Measurements from ENCODE around the gene MAP1B. TPM values are rescaled to one million over a fixed set of nuclear protein-coding genes. Genes with fewer than 3 reads are reported as not detected.

Gene MAP1B
- total RNA-seq, 2 donors from 2014 or later, result 87.9 to 93.3 TPM

- H3K4me3 ChIP-seq (ENCODE audit: low read length), result no peak overlapping the region
- WGBS, 2 experiments (ENCODE audit: insufficient coverage in 1 of 2, insufficient read length in 1 of 2), result 100% methylated on average over 1 of the region's 1 CpG; no CpG with 5 or more reads in 1 of the 2 experiments
- no peak overlapping the region for H3K9ac ChIP-seq (ENCODE audit: extremely low read depth, low read length, poor library complexity, severe bottlenecking)
- H3K36me3 ChIP-seq (ENCODE audit: control insufficient read depth, insufficient read depth, low read length), result peaks cover 72% of the 10 kb centered on the region
- H3K4me3 Mint-ChIP-seq, result no peak overlapping the region
- no peaks in the 10 kb centered on the region for H3K27me3 Mint-ChIP-seq (ENCODE audit: insufficient read depth)
- no peaks in the 10 kb centered on the region for H3K27me3 ChIP-seq (ENCODE audit: control insufficient read depth, insufficient read depth, low read length, poor library complexity, severe bottlenecking)
- H3K27ac ChIP-seq (ENCODE audit: low read depth, low read length), result peak overlapping the region; percentile 45
- H3K4me1 Mint-ChIP-seq, result peaks cover 26% of the 10 kb centered on the region
- DNase-seq, result no peak
- H3K4me1 ChIP-seq (ENCODE audit: control insufficient read depth, insufficient read depth, low read length), result peaks cover 4% of the 10 kb centered on the region
- no peak for TF ChIP-seq CTCF (conservative IDR thresholded peaks at IDR 0.05)
- no peaks in the 10 kb centered on the region for H3K9me3 Mint-ChIP-seq
- no peaks in the 10 kb centered on the region for H3K9me3 ChIP-seq (ENCODE audit: control insufficient read depth, low read length)
- no peak overlapping the region for H3K27ac Mint-ChIP-seq
- peaks cover 21% of the 10 kb centered on the region for H3K36me3 Mint-ChIP-seq (ENCODE audit: low read depth)
These were observed 22.4 kb downstream of the MAP1B start for GRCh38 chr5:72129725-72130124.

GRCh38 chr5:72130351-72130761, 23.1 kb downstream of the MAP1B start:
- no peaks in the 10 kb centered on the region for H3K9me3 ChIP-seq (ENCODE audit: control insufficient read depth, low read length)
- H3K4me3 Mint-ChIP-seq, result no peak overlapping the region
- H3K9ac ChIP-seq (ENCODE audit: extremely low read depth, low read length, poor library complexity, severe bottlenecking), result no peak overlapping the region
- H3K27ac ChIP-seq (ENCODE audit: low read depth, low read length), result no peak overlapping the region
- DNase-seq, result no peak
- H3K27me3 Mint-ChIP-seq (ENCODE audit: insufficient read depth), result no peaks in the 10 kb centered on the region
- H3K27me3 ChIP-seq (ENCODE audit: control insufficient read depth, insufficient read depth, low read length, poor library complexity, severe bottlenecking), result no peaks in the 10 kb centered on the region
- peaks cover 66% of the 10 kb centered on the region for H3K36me3 ChIP-seq (ENCODE audit: control insufficient read depth, insufficient read depth, low read length)
- WGBS, 2 experiments (ENCODE audit: insufficient coverage in 1 of 2, insufficient read length in 1 of 2), result 92% methylated on average over 1 of the region's 2 CpGs; no CpG with 5 or more reads in 1 of the 2 experiments
- peaks cover 21% of the 10 kb centered on the region for H3K36me3 Mint-ChIP-seq (ENCODE audit: low read depth)
- H3K27ac Mint-ChIP-seq, result no peak overlapping the region
- TF ChIP-seq CTCF (conservative IDR thresholded peaks at IDR 0.05), result no peak
- H3K9me3 Mint-ChIP-seq, result no peaks in the 10 kb centered on the region
- H3K4me3 ChIP-seq (ENCODE audit: low read length), result no peak overlapping the region
- peaks cover 21% of the 10 kb centered on the region for H3K4me1 Mint-ChIP-seq
- H3K4me1 ChIP-seq (ENCODE audit: control insufficient read depth, insufficient read depth, low read length), result peaks cover 4% of the 10 kb centered on the region

GRCh38 chr5:72133212-72133990, 26.1 kb downstream of the MAP1B start:
- Histone ChIP-seq H3K4me3 (ENCODE audit: low read length) (no peak overlapping the region), H3K9ac (ENCODE audit: extremely low read depth, low read length, poor library complexity, severe bottlenecking) (no peak overlapping the region), H3K27ac (ENCODE audit: low read depth, low read length) (peak overlapping the region; percentile 84), H3K27me3 (ENCODE audit: control insufficient read depth, insufficient read depth, low read length, poor library complexity, severe bottlenecking) (no peaks in the 10 kb centered on the region), H3K4me1 (ENCODE audit: control insufficient read depth, insufficient read depth, low read length) (peaks cover 4% of the 10 kb centered on the region), H3K36me3 (ENCODE audit: control insufficient read depth, insufficient read depth, low read length) (peaks cover 66% of the 10 kb centered on the region), H3K9me3 (ENCODE audit: control insufficient read depth, low read length) (no peaks in the 10 kb centered on the region)
- WGBS, 2 experiments (ENCODE audit: insufficient coverage in 1 of 2, insufficient read length in 1 of 2), result 89 to 100% methylated on average over 1 to 4 of the region's 4 CpGs
- no peak for DNase-seq
- Mint-ChIP-seq H3K27me3 (ENCODE audit: insufficient read depth) (no peaks in the 10 kb centered on the region), H3K4me1 (peaks cover 8% of the 10 kb centered on the region), H3K4me3 (no peak overlapping the region), H3K27ac (peak overlapping the region; percentile 83), H3K9me3 (no peaks in the 10 kb centered on the region), H3K36me3 (ENCODE audit: low read depth) (peaks cover 10% of the 10 kb centered on the region)
- no peak for TF ChIP-seq CTCF (conservative IDR thresholded peaks at IDR 0.05)
